Fibroblast of lung (primary cell): ENCODE results near the gene CRYBG1.
"Not testable (repeated sequence)": the region's sequence is repeated elsewhere in the genome, so short reads cannot be mapped to it uniquely, and the experiment has no call there.

ENCODE experiments used
- EZH2 ChIP-seq: IDR thresholded peaks from 2 replicates; pipeline ENCODE4 v1.5.1; 2012; ENCODE audit warnings: low read length, control low read depth, mild to moderate bottlenecking; ENCODE audit errors: missing control alignments
- TF ChIP-seq, protein P1 (sequence below), 2 donors: IDR thresholded peaks in 1 of 2; conservative IDR thresholded peaks in 1 of 2; 1 replicate in 1 of 2; 2 replicates in 1 of 2; pipeline ENCODE4 v1.5.1; 2011 to 2012; ENCODE audit warnings: low read length in 2 of 2, control low read depth in 1 of 2, inconsistent platforms in 1 of 2, low read depth in 1 of 2, mild to moderate bottlenecking in 1 of 2

DNA sequence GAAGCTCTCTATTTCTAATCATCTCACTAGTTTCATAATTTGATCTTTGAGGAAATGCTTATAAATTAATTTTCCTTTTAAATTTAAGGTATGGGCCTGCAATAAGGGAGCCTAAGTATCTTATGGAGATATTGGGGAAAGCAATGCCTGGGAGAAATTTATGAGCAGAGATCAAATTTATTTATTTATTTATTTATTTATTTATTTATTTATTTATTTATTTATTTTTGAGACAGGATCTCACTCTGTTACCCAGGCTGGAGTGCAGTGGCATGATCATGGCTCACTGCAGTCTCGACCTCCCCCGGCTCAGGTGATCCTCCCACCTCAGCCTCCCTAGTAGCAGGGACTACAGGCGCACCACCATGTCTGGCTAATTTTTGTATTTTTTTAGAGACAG lies 155.1 kb downstream of the CRYBG1 start:
- TF ChIP-seq, protein P1, sequence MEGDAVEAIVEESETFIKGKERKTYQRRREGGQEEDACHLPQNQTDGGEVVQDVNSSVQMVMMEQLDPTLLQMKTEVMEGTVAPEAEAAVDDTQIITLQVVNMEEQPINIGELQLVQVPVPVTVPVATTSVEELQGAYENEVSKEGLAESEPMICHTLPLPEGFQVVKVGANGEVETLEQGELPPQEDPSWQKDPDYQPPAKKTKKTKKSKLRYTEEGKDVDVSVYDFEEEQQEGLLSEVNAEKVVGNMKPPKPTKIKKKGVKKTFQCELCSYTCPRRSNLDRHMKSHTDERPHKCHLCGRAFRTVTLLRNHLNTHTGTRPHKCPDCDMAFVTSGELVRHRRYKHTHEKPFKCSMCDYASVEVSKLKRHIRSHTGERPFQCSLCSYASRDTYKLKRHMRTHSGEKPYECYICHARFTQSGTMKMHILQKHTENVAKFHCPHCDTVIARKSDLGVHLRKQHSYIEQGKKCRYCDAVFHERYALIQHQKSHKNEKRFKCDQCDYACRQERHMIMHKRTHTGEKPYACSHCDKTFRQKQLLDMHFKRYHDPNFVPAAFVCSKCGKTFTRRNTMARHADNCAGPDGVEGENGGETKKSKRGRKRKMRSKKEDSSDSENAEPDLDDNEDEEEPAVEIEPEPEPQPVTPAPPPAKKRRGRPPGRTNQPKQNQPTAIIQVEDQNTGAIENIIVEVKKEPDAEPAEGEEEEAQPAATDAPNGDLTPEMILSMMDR (conservative IDR thresholded peaks at IDR 0.05 in 1 of 2, IDR thresholded peaks at IDR 0.05 in 1 of 2; ENCODE audit: low read depth in 1 of 2, low read length in 2 of 2), result not testable (repeated sequence)
- not testable (repeated sequence) for TF ChIP-seq EZH2
